Frontal cortex (tissue), 4 donors: ENCODE measurements around the gene FRRS1L. TPM values are rescaled to one million over a fixed set of nuclear protein-coding genes. Genes with fewer than 3 reads are reported as not detected.
"Not testable (repeated sequence)": the region's sequence is repeated elsewhere in the genome, so short reads cannot be mapped to it uniquely, and the experiment has no call there.

Source experiments
- DNase-seq, 2 donors: peaks; one replicate each; pipeline ENCODE4 v3.0.0; 2012; ENCODE audit warnings: low spot score in 2 of 2
- FAIRE-seq: peaks from 2 replicates; lab custom pipeline; 2012; peaks lifted over from hg19 to GRCh38; lab: Jason Lieb, UNC
- total RNA-seq: library from RNA; depleted of rRNA; stranded (reverse); fragments of >200 nt; gene quantifications from one replicate; pipeline ENCODE4 v1.2.3, GENCODE V29; 2014
- donor health status: control.
- donor health status: control.
- donor health status: control.

FRRS1L gene
- total RNA-seq, 1 donor from 2014 or later: 66.9 TPM

DNA sequence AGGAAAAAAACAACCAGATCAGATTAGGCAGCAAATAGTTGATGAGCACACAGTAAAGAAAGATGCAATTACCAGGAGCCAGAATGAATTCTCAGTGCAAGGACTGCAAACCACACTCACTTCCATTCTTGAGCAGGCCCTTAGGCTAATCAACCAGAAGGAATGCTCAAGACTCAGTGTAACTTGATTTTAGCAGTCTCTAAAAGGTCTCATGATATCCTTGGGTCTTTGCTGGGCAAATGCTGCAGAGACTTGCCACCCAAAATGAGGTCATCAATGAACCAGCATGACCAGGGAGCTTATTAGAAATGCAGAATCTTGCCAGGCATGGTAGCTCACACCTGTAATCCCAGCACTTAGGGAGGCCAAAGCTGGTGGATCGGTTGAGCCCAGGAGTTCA is 27.2 kb downstream of the FRRS1L start:
- DNase-seq (no peak), FAIRE-seq (no peak)

GRCh38 chr9:109138421-109138820 is 28.6 kb downstream of the FRRS1L start:
- no peak for FAIRE-seq
- DNase-seq: no peak

- DNase-seq: no peak
- no peak for FAIRE-seq
Measured at GRCh38 chr9:109134167-109134578, 32.9 kb downstream of the FRRS1L start.

DNA sequence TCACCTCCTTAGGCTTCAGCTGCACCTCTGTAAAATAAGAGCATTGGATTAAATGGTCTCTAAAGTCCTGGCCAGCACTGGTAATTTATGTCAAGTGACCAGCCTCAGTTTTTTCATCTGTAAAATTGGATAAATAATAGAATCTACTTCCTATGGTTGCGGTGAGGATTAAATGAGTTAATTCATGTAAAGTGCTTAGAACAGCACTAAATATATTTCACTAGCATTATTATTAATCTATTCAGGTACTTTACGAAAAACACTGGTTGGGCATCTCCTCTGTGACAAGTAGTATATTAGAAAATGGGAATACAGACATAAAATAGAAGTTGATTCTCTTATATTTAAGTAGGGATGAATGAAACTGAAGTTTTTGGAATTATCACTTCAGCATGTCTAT is 33.5 kb downstream of the FRRS1L start:
- no peak for DNase-seq

GRCh38 chr9:109132567-109133021 is 34.5 kb downstream of the FRRS1L start:
- no peak for FAIRE-seq
- no peak for DNase-seq

More for the DNA sequence above, 33.5 kb downstream of the FRRS1L start:
- FAIRE-seq: no peak

GRCh38 chr9:109129470-109130197 is 37.4 kb downstream of the FRRS1L start:
- FAIRE-seq (no peak), DNase-seq (no peak)

DNA sequence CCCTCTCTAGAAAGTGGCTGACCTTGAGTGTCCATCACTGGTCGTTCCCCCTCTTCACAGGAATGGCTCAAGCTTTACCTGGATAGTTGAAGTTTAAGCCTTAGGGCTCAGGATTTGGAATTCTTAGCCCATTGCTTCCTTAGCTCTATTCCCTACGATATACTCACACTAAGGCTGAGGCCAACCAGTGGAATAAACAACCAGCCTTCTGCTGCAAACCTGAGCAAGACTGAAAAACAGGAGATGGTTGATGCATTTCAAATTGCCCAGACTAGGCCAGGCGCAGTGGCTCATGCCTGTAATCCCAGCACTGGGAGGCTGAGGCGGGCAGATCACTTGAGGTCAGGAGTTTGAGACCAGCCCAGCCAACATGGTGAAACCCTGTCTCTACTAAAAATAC is 40.4 kb downstream of the FRRS1L start:
- FAIRE-seq, DNase-seq: not testable (repeated sequence)

GRCh38 chr9:109124121-109124520 is 42.9 kb downstream of the FRRS1L start:
- no peak for DNase-seq
- no peak for FAIRE-seq

GRCh38 chr9:109122726-109123621 is 44.1 kb downstream of the FRRS1L start:
- no peak for DNase-seq
- FAIRE-seq: no peak

DNA sequence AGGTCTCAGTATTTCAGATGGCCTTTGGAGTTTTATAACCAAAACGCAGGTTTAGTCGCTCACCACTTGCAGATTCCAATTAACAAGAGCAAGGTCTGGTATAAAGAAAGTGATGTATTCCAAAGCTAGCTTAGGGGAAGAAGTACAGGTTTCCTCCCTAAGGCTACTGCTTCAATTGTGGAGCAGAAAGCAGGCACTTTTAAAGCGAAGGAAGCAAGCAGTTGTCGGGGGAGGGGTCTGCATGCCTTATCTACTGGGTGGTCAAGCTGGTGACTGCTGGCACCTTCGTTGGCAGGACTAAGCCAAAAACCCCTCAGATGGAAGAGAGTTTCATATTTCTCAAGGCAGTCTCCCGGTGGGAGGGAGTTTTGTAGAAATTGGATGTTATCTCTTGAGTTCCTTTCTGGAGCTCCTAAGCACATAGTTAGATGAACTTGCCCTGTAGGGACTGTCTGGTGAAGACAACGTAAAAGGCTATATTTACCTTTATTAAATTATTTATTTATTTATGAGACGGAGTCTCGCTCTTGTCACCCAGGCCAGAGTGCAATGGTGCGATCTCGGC is 45.7 kb downstream of the FRRS1L start:
- DNase-seq (no peak), FAIRE-seq (no peak)

- FAIRE-seq: no peak
- DNase-seq: no peak
Measured at GRCh38 chr9:109120204-109120789, 46.8 kb downstream of the FRRS1L start.

DNA sequence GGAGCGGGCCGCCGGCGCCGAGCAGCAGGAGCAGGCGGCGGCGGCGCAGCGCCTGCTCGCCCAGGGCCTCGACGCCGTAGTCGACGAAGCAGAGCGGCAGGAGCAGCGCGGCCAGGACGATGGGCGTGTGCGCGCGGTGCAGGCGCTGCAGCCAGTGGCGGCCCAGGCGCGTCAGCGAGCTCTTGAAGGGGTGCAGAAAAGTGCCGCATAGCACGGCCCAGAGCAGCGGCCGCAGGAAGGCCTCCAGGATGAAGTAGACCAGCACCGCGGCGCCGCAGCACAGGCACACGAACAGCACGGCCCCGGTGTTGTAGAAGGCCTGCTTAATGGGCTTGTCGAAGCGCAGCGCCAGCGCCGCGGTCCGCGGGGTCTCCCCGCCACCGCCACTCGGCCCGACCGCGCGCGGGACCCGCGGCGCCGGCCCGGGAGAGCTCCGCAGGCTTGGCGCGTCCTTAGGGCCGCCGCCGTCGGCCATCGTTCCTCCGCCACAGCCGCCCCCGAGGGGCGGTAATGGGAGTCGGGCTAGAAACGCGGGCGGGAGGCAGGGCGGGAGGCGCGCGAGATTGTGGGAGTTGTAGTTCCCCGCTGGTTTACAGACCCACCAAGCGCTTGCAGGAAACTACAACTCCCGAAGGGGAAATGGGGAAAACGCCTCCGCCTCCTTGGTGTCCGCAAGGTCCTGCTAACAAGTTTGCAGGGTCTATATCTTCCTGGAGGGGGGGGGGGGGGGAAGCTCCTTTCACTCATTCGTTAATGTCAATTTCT is 47.4 kb downstream of the FRRS1L start, which contains the start of gene TMEM245:
Gene TMEM245, minus strand, starts transcription at position 509 of the 765 bp plus-strand sequence. Its CDS starts 34 bp downstream, at position 475.
- FAIRE-seq (peak; percentile 54), DNase-seq (peak; percentile 92 to 96)

DNA sequence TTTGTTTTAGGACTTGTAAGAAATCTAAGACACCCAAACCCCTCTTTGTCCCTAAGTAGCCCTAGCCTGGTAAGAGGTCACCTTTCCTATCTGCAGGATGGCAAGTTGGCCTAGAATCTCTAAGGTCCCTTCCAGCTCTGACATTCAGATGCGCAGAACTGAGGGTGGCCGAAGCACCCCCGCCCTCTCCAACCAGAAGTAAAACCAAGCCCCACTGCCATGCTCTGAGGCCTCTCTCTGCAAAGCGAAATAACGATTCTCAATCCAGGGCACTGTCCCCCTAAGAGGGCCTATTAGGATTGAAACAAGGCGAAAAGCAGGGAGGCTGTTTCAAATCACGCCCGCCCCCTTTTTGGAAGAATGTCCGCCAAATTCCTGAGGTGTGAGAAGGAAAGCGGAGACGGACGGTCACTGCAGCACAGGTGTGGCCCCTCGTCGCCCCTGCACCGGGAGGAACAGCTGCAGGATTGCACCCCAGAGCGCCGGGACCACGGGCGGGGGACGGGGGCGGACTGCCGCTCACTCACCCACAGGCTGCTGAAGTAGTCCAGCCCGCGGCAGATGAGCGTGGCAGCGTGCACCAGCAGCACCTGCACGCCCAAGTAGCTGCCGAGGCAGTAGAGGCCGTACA is 48.1 kb downstream of the FRRS1L start:
- DNase-seq: no peak
- no peak for FAIRE-seq

- no peak for DNase-seq
- no peak for FAIRE-seq
Measured at GRCh38 chr9:109117856-109118807, 48.9 kb downstream of the FRRS1L start.

GRCh38 chr9:109115931-109116526 is 51.0 kb downstream of the FRRS1L start:
- DNase-seq: no peak
- no peak for FAIRE-seq

DNA sequence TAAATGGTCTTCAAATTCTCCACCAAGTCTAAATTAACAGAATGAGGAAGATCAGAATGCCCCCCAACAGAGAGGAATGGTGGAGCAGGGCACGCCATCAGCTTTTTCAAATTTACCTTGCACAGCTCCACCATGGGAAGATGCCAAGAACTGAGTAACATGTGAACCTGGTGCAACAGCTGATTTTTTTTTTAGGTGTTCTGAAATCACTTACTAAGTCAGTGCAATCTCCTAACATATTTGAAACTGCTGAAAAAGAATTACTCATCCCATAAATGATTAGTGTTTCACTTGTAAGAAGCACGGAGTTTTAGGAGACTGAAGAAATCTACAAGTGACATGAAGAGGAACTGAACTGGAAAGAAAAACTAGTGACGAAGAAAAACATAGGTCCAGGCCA is 52.4 kb downstream of the FRRS1L start:
- FAIRE-seq (no peak), DNase-seq (no peak)

DNA sequence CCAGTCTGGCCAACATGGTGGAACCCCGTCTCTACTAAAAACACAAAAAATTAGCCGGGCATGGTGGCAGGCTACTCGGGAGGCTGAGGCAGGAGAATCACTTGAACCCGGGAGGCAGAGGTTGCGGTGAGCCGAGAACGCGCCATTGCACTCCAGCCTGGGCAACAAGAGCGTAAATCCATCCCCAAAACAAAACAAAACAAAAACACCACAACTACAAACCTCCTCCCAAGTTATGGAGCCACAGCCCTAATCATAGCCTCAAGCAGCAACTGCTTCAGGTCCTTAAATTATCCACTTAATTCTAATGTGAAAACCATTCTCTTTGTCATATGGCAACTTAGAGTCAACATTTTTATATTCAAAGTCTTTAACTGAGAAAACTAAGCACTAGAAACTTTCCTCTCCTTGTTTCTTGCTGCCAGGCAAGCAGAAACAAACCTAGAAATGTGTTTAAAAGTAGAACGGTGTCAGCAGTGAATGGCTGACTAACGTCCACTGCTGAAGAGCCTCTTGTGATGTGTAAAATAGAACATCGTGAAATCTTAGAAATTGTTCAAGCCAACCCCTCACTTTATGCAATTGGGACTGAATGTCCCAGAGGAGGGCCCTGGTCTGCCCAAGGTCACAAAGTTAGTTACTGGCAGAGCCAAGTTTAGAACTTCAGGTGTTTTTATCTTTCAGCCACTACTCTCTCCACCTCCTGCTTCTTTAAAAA is 53.0 kb downstream of the FRRS1L start:
- FAIRE-seq: no peak
- no peak for DNase-seq
